Islet of Langerhans (tissue), 1 donor: ENCODE measurements around the gene NR5A2.

ENCODE experiments used
- FAIRE-seq: peaks from one replicate; lab custom pipeline; 2011; peaks lifted over from hg19 to GRCh38; lab: Jason Lieb, UNC

Gene NR5A2

DNA sequence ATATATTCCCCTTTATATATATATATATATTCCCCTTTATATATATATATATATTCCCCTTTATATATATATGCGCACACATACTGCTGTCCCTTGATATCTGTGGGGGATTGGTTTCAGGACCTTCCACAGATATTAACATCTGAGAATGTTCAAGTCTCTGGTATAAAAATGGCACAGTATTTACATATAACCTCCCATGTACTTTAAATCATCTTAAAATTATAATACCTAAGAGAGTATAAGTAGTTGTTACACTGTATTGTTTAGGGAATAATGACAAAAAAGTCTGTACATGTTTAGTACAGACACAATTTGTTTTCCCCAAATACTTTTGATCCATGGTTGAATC, 45.8 kb downstream of the NR5A2 start:
- FAIRE-seq = no peak

DNA sequence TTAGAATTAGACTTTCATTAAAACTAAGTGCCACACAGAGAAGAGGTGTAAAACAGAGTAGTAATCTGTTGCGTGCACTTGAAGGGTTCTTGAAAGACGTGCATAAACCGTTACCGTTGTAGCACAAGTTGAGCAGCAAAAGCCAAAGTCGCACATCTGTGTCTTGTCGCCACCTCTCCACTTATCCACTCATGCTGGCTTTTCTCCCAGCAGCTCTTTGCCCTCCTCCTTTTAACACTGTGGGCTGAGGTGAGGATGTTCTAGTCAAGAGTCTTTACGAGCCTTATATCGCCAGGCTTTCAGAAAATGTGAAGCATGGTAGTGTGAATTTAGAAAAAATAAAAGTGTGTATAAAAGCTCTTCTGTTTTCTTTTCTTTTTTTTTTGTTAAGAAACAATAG, 48.0 kb downstream of the NR5A2 start:
- no peak for FAIRE-seq

DNA sequence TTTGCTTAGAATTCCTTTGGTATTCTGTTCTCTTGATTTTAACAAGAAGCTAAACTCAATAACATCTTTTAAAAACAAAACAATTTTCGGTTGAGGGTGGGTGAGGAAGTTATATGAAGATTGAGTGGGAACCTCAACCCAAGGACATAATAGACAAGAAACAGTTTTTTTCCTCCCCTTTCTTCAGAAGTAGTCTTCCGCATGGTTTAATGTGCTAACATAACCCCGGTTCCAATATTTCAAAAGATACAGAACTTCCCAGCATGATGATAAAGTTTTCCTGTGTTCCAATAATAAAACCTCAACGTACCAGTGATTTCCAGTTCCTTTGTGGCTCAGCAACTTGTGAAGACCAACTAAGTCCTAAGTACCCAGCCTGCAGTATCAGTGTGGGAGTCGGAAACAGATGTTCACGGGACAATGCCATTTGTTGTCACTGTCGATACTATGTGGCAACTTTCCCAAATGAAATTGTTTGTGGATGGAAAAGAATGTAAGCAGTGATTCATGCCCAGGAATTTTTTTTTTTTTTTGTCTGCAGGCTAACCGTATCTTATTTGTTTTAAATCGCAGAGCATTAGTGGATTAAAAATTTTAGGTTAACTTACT, 48.5 kb downstream of the NR5A2 start:
- no peak for FAIRE-seq

DNA sequence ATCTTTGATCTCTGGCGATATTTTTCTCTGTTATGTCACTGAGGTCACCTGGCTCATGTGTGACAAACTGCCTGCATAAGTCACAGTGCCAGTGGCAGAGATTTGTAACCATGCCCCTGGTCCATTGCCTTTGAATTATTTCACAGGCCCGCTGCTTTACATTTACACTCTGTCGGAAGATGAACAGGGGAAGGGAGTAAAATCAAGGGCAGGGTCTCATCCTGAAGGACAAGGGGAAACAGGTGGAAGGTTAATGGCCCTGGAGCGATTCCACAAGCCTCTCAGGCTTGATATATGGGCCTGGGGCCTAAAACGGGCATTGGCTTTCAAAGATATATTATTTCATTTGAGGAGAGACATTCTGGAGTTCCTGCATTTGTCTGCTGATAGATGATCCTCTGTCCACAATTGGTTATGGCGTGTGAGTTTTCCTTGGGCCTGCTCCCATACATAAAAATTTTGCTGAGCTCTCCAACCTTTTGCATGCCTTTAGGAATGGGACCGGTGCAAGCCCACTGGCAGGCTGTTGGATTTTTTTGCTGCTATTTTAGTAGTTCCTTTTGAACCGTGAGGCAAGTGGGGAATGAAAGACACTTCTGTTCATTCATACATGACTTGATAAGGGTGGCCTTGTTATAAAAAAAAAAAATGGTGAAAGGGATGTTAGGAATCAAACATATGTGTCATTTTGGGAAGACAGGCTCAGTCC, 51.9 kb downstream of the NR5A2 start:
- no peak for FAIRE-seq

GRCh38 chr1:200081151-200081968, 53.9 kb downstream of the NR5A2 start:
- peak; percentile 5 for FAIRE-seq

DNA sequence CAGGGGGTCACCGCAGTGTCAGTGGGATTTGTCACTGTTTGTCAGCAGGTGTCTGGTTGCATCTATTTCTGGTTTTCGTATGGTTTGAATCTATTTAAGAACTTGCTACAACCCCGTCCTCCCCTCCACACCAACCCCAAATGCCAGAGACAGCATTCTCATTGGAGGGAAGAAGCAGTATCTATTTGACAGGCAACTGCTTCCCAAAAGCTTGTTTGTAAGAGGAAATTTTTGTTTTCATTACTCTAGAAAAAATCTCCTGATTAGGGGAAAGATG, 54.4 kb downstream of the NR5A2 start:
- FAIRE-seq = no peak

DNA sequence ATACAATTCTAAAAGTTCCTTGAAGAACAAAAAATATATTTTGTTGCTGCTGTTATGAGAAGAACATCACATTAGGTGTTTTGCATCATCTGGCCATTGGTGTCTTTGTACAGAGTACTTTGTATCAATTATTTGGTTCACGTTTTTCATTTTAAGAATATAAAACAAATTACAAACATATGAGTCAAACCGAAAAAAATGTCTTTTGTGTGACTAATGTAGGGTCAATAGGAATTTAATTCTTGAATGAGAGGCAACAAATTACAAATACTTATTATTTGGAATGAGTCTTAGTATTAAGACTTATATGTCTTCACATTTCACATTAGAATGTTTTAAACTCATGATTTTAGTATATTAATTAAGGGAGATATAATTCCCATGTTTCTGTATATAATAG, 54.8 kb downstream of the NR5A2 start:
- no peak for FAIRE-seq

DNA sequence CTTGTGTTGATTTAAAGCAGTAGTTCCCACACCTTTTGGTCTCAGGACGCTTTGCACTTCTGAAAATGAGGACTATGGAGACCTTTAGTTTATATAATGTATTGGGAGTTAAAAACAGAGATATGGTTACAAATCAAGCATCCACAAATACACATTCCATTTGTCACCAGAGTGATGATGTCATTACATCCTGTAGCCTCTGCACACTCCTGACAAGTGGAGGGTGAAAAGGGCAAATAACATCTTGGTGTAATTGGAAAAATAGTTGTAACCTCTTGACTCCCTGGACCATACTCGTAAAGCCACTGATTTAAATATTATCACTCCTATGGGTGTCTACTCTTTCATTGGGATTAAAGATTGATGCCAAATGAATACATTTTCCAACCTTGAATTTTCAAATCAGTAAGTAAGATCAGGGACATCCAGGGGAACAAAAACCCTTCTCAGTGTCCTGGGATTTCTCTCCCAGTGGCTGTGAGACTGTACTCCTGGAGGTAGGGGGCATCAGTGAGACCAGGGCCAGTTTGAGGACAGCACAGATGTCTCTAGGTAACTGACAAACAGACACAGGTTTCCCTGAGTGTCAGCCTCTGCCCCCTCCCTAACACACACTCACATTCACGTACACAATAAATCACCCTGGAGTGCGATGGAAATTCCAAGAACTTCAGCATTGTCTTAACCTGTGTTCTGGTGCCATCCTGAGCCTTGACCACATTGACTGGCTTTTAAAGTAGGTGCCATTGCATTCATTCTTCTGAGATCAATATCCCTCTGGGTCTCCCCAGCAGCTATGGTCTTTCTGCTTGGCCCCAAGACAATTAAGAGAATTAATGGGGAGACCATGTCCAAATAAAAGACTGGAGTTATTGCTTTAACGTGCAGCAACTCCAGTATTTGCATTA, 63.0 kb downstream of the NR5A2 start:
- FAIRE-seq = no peak

DNA sequence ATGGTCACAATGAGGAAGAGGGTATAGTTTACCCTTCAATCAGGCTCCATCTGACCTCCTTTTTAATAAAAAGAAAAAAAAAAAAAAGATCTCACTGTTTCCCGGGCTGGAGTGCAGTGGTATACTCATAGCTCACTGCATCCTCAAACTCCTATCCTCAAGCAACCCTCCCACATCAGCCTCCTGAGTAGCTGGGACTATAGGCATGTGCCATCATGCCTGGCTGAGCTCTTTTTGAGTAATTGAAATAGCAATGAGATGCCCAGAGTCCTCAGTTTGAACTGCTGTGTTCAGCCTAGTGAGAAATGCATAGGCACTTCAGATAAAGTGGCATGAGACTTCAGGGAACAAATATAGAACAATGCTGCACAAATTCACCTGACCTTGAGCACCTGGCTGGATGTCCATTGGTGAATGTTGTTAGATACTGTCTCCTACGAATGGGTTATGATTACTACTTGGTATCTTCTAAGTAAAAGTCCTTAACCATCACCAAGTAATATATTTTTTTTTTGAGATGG, 67.6 kb downstream of the NR5A2 start:
- FAIRE-seq = no peak

DNA sequence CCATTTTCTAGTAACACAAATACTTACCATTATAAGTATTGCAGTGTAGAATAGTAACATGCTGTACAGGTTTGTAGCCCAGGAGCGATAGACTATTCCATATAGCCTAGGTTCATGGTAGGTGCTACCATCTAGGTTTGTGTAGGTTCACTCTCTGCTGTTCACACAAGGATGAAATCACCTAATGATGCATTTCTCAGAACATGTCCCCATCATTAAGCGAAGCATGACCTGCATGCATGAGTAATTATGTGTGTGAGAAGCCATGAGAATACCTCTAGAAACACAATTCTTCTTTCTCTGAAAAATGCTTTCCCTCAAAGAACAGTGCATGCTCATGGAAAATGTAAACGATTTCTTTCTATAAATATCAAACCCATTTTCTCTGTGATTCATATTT, 69.3 kb downstream of the NR5A2 start:
- no peak for FAIRE-seq

DNA sequence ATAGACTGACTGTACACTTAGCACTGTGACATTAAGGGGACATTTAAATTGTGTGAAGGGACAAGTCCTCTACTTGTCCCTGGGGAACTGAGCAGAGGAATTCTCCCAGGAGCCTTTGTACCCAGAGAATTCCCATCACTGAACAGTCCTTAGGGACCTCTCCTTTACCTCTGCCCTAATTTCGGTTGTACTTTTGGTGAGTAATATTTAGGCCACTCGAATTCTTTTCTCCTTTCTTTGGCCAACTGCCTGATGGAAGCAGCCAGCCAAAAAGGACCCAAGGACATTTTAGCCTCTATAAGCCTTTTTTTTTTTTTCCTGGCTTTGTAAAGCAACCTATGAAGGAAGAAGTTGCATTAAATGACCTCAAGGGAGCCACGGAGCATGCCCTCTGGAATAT, 71.5 kb downstream of the NR5A2 start:
- no peak for FAIRE-seq

DNA sequence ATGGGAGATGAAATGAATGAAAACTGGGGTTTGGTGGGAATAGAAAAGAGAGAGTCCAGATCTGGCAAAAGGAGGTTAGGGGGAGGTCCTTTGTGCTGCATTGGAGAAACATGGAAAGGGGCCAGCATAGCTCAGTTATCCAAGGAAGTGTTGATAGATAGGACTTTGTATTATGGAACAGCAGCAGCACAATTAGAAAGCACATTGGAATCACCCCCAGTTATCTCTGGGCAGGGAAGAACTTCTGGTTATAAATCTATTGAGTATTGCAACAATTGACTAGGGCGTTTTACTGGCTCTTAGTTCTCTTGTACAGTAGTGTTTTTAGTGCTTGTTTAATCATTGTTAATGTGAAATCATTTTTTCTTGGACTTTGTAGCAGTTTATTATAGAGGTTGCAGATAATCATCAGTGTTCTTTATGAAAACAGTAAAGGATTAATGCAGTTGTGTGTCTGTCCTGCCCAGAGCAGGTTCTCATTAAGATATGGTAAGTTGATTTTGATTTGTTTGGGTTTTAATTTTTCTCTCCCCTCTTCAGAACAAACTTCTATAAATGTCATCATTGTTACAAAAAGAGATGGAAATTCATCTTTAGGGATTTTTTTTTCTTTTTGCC, 76.6 kb downstream of the NR5A2 start:
- FAIRE-seq = no peak

- FAIRE-seq = no peak
These were observed 79.5 kb downstream of the NR5A2 start for GRCh38 chr1:200107004-200107470.

DNA sequence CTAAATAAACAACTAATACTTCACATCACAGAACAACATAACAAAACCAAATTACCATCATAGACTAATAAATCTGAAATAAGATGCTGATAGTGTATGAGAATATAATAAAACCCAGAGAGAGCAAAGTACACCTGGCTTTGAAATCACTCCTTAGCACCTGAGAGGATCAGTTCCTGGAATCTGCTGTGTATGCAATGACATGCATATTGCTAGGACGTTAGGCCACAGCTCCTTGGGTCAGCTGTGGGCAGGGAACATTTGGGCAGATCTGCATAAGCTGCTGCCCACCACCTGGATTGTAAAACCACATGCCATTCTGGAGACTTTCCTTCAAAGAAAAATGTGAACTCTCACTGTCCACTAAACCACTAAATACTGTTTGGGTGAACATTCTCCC, 81.1 kb downstream of the NR5A2 start:
- no peak for FAIRE-seq

- FAIRE-seq = no peak
These were observed 84.8 kb downstream of the NR5A2 start for GRCh38 chr1:200112290-200112689.

DNA sequence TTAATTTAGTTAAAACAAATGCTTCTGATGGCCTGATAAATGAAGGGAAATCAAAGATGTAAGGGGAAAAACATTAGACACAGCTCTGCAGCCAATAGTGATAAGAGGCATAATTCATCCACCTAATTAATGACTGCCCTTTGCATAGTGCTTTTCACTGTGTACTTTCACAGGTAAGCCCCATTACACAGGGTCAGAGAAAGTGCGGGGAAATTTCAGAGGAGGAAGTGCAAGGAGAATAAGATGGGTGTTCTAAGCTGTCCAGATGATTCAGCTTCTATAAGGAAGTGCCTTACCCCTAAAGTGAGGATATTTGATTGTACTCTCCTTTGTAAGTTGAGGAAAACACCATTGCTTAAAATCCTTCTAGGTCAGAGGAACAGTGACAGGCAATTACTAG, 88.0 kb downstream of the NR5A2 start:
- FAIRE-seq = no peak

DNA sequence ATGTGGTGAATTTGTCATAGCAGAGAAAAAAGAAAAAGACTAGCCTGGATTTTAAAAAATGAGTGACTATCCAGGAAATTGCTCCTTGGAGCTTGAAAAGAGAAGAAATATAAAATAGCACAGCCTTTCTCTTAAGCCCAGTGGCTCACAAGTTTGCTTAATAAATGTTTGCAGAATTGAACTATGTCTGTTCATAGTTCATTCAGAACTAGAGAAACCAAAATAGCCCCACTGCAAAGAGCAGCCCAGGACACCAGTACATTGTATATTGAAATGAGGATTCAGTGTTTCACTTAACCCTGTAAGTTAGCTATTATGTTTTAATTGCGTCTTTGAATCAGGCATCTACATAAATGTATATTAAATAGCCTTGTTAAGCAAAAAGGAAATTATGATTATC, 88.8 kb downstream of the NR5A2 start:
- FAIRE-seq = no peak

DNA sequence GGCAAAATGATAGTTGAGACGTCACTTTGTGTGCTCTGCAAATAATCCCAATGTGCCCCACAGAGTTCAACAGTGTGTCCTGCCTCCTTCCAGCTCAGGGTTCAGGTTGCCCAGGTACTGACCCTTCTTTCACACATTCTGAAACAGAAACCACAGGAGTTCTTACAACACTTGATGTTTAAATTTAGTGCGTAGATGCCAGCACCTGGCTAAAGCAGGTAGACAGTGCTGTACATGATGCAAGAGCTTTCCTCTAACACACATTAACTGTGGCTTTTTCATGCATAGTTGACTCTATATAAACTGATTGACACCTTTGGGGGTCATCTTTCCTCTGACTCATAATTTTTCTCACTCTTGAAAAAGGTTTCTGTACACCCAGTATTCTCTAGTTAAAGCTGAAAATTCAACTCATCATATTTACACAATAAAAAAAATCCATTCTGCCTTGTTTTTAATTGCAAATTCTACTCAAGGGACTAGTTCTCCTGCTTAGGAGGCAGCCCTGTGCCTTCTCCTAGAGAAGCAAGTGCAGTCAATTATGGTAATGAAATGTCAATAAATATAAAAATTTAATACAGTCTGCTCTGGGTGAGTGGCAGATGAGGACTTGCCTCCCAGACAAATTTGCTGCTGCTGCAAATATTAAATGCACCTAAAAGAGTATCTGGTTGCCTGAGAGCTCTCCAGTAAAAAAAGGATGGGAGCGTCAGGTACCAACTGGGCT, 91.4 kb downstream of the NR5A2 start:
- FAIRE-seq = no peak

DNA sequence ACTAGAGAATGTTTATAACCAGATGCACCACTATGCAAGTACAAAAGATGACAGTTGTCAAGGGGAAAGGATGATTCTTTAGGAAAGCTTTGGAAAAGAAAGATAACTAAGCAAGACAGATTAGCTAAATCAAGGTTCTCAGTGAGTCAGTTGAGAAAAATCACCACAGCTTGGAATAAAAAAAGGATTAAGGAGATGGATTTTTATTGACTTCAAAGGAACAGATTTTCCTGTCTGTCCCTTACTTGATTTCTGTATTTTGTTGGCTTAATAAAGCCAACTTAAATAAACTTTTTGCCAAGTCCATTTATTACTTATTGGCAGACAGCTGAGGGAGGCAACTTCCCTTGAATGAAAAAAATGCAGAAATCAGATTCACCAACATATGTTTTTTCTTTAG, 93.9 kb downstream of the NR5A2 start:
- no peak for FAIRE-seq

- FAIRE-seq = no peak
These were observed 96.8 kb downstream of the NR5A2 start for GRCh38 chr1:200124309-200124708.

DNA sequence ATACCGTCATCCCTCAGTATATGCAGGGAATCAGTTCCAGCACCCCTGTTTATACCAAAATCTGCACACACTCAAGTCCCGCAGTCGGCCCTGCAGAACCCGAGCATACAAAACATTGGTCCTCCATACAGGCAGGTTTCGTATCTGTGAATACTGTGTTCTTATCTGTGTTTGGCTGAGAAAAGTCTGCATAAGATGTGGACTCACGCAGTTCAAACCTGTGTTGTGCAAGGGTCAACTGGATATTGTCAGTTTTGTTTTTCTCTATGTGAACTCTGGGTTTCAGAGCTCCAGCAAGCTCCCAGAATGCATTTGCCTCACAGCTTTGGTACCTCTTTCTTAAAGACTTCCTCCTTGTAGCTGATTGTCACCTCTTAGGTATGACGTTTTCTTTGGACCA, 100.6 kb downstream of the NR5A2 start:
- no peak for FAIRE-seq
